ENCODE measurements around the gene SH3GL2.

Gene SH3GL2

DNA sequence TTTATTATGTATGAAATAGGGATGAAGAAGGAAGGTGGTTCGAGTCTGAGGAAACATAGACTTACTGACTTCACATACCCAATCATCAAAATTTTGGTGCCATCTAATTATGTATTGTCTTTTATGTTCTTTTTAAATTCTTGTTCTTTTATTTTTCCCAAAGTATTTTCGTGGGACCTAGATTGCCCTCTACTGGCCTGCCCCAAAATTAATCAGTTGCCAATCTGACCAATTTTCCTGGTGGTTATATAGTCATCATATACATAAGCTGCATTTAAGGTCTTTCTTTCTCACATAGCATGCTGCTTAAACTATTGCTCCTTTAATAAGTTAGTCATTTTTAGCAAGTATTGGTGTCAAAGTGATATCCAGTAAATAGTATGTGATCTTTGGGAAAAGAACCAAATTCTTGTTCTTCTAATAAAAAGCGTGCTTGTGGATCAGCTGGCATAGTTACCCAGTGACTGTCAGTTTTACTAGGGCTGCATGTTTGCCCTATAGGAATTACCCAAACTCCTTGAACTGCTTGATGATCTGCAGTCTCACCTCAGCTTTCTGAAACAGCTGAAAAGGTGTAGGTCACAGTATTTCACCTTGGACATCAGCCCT, 223.5 kb downstream of the SH3GL2 start:
- no peak for TF ChIP-seq EZH2phosphoT487 (IDR thresholded peaks at IDR 0.05; ENCODE audit: borderline replicate concordance, low read length)
- TF ChIP-seq, protein P1, sequence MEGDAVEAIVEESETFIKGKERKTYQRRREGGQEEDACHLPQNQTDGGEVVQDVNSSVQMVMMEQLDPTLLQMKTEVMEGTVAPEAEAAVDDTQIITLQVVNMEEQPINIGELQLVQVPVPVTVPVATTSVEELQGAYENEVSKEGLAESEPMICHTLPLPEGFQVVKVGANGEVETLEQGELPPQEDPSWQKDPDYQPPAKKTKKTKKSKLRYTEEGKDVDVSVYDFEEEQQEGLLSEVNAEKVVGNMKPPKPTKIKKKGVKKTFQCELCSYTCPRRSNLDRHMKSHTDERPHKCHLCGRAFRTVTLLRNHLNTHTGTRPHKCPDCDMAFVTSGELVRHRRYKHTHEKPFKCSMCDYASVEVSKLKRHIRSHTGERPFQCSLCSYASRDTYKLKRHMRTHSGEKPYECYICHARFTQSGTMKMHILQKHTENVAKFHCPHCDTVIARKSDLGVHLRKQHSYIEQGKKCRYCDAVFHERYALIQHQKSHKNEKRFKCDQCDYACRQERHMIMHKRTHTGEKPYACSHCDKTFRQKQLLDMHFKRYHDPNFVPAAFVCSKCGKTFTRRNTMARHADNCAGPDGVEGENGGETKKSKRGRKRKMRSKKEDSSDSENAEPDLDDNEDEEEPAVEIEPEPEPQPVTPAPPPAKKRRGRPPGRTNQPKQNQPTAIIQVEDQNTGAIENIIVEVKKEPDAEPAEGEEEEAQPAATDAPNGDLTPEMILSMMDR (IDR thresholded peaks at IDR 0.05; ENCODE audit: low read depth, low read length, poor library complexity, severe bottlenecking): peak; percentile 65
- Histone ChIP-seq H3K27me3 (ENCODE audit: control insufficient read depth, low read length) (no peaks in the 10 kb centered on the region), H3F3A (ENCODE audit: control insufficient read depth, insufficient read depth) (no peaks in the 10 kb centered on the region), H3K27ac (ENCODE audit: low read depth, low read length) (no peak overlapping the region), H3K79me2 (ENCODE audit: control insufficient read depth, low read length) (no peaks in the 10 kb centered on the region), H3K4me1 (ENCODE audit: control insufficient read depth, low read length) (no peaks in the 10 kb centered on the region), H4K20me1 (ENCODE audit: control insufficient read depth, insufficient read depth, low read depth, low read length) (no peaks in the 10 kb centered on the region), H3K36me3 (ENCODE audit: control insufficient read depth, low read length) (no peaks in the 10 kb centered on the region), H3K4me2 (ENCODE audit: low read length) (no peak overlapping the region), H3K9me2 (replicated peaks; ENCODE audit: control insufficient read depth, low read length) (no peaks in the 10 kb centered on the region), H3K9me3 (ENCODE audit: control insufficient read depth, insufficient read depth, low read length) (no peaks in the 10 kb centered on the region), H3K4me3 (ENCODE audit: low read length) (no peak overlapping the region)

DNA sequence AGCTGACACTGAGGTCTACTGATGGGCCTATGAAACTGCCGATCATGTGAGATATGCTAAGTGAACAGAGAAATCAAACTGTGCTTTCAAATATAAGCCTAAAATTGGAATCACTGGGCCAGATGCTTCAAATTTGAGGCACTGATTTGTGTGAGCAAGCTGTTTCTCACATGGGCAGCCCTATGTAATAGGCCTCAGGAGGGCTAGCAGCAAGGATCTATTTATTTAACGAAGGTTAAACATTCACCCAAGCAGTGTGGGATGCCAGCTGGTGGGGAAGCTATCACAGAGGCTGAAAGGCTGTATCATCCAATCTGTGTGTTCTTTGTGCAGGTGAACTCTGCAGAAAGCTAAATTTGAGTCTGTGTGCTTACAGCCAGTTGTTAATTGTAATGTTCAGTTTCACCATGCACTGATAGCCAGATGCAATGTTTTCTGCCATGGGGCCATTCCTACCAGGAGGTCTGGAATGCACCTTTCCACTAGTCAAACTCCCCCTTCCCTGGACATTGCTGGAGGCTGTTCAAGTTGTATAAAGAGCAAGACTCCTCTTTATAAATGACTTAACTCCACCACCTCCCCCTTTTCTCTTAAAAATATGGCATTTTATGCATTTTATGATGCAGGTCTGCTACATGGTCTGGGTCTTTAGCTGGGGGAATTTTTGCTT, 228.9 kb downstream of the SH3GL2 start:
- no peaks in the 10 kb centered on the region for H3F3A ChIP-seq (ENCODE audit: control insufficient read depth, insufficient read depth)
- H3K9me3 ChIP-seq (ENCODE audit: control insufficient read depth, insufficient read depth, low read length): no peaks in the 10 kb centered on the region
- H3K9me2 ChIP-seq (replicated peaks; ENCODE audit: control insufficient read depth, low read length): no peaks in the 10 kb centered on the region
- no peaks in the 10 kb centered on the region for H3K27me3 ChIP-seq (ENCODE audit: control insufficient read depth, low read length)
- H3K79me2 ChIP-seq (ENCODE audit: control insufficient read depth, low read length): no peaks in the 10 kb centered on the region
- H3K4me1 ChIP-seq (ENCODE audit: control insufficient read depth, low read length): no peaks in the 10 kb centered on the region
- H3K27ac ChIP-seq (ENCODE audit: low read depth, low read length): no peak overlapping the region
- H4K20me1 ChIP-seq (ENCODE audit: control insufficient read depth, insufficient read depth, low read depth, low read length): no peaks in the 10 kb centered on the region
- H3K4me2 ChIP-seq (ENCODE audit: low read length): no peak overlapping the region
- H3K36me3 ChIP-seq (ENCODE audit: control insufficient read depth, low read length): no peaks in the 10 kb centered on the region
- TF ChIP-seq, protein P1 (IDR thresholded peaks at IDR 0.05; ENCODE audit: low read depth, low read length, poor library complexity, severe bottlenecking): no peak
- TF ChIP-seq EZH2phosphoT487 (IDR thresholded peaks at IDR 0.05; ENCODE audit: borderline replicate concordance, low read length): no peak
- no peak overlapping the region for H3K4me3 ChIP-seq (ENCODE audit: low read length)

DNA sequence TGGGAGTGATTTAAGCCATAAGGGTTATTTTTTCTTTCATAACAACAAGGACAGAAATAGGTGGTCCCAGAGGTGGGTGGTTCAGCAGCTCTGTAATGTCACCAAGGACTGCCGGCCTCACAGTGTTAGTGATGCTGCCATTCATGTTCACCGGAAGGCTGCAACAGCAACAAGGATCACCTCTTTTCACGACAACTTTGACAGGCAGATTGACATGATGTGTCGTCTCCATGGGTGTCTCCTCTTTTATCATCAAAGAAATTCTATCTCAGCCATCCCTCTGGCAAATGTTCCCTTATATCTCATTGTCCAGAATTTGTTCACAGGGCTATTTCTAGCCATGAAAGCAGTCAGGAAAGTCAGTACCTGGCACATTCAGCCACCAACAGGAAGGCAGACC, 231.5 kb downstream of the SH3GL2 start:
- Histone ChIP-seq H3F3A (ENCODE audit: control insufficient read depth, insufficient read depth) (no peaks in the 10 kb centered on the region), H3K27ac (ENCODE audit: low read depth, low read length) (no peak overlapping the region), H3K79me2 (ENCODE audit: control insufficient read depth, low read length) (no peaks in the 10 kb centered on the region), H3K4me1 (ENCODE audit: control insufficient read depth, low read length) (no peaks in the 10 kb centered on the region), H3K4me3 (ENCODE audit: low read length) (no peak overlapping the region), H3K9me3 (ENCODE audit: control insufficient read depth, insufficient read depth, low read length) (no peaks in the 10 kb centered on the region), H4K20me1 (ENCODE audit: control insufficient read depth, insufficient read depth, low read depth, low read length) (no peaks in the 10 kb centered on the region), H3K27me3 (ENCODE audit: control insufficient read depth, low read length) (no peaks in the 10 kb centered on the region), H3K9me2 (replicated peaks; ENCODE audit: control insufficient read depth, low read length) (no peaks in the 10 kb centered on the region), H3K4me2 (ENCODE audit: low read length) (no peak overlapping the region), H3K36me3 (ENCODE audit: control insufficient read depth, low read length) (no peaks in the 10 kb centered on the region)
- no peak for TF ChIP-seq EZH2phosphoT487 (IDR thresholded peaks at IDR 0.05; ENCODE audit: borderline replicate concordance, low read length)
